ENCODE data around the gene TMEM267.

The TMEM267 gene

DNA sequence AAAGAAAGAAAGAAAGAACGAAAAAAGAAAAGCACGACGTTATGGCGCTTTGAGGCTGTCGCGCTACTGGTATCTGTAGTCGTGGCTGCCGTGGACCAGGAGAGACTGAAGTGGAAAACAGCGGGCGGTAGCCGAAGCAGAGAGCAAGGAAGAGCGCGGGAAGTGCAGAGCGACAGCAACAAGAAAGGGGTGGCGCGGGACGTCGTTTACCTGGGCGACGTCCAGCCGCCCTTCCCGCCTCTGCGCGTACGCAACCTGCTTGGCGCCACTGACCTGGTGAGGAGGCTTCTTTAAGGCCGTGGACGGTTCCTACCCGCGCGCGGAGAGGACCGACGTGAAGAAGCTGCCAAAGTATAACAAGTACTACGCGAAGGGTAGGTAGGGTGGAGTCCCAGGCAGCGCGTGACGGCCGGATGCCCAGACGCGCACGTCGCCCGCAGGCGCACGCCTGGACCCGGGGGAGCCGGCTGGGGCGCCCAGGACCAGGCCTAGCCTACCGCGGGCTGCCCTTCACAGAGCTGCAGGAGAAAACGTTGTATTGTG, 86.8 kb downstream of the TMEM267 start:
- ATAC-seq (ENCODE audit: insufficient read depth, low read depth) = no peak
- H3K27ac ChIP-seq (ENCODE audit: low read length) = no peak overlapping the region
- no peaks in the 10 kb centered on the region for H3K27me3 ChIP-seq (ENCODE audit: insufficient read depth, low read length, poor library complexity)
- no peaks in the 10 kb centered on the region for H3K79me2 ChIP-seq (ENCODE audit: insufficient read depth, low read length)
- no peak overlapping the region for H2AFZ ChIP-seq (ENCODE audit: low read depth, low read length)
- TF ChIP-seq, protein P1, sequence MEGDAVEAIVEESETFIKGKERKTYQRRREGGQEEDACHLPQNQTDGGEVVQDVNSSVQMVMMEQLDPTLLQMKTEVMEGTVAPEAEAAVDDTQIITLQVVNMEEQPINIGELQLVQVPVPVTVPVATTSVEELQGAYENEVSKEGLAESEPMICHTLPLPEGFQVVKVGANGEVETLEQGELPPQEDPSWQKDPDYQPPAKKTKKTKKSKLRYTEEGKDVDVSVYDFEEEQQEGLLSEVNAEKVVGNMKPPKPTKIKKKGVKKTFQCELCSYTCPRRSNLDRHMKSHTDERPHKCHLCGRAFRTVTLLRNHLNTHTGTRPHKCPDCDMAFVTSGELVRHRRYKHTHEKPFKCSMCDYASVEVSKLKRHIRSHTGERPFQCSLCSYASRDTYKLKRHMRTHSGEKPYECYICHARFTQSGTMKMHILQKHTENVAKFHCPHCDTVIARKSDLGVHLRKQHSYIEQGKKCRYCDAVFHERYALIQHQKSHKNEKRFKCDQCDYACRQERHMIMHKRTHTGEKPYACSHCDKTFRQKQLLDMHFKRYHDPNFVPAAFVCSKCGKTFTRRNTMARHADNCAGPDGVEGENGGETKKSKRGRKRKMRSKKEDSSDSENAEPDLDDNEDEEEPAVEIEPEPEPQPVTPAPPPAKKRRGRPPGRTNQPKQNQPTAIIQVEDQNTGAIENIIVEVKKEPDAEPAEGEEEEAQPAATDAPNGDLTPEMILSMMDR (IDR thresholded peaks at IDR 0.05; ENCODE audit: borderline replicate concordance, extremely low read depth, low read length, poor library complexity, severe bottlenecking) = no peak
- TF ChIP-seq EZH2 (IDR thresholded peaks at IDR 0.05; ENCODE audit: borderline replicate concordance, low read depth, low read length, severe bottlenecking) = no peak
- H3K36me3 ChIP-seq (ENCODE audit: insufficient read depth, low read length) = no peaks in the 10 kb centered on the region
- H3K9ac ChIP-seq (ENCODE audit: low read depth, low read length) = no peak overlapping the region
- H3K4me2 ChIP-seq (ENCODE audit: insufficient read depth, low read length) = no peak overlapping the region
- no peak for DNase-seq
- H3K9me3 ChIP-seq (ENCODE audit: insufficient read depth, low read length, severe bottlenecking) = no peaks in the 10 kb centered on the region
- H3K4me3 ChIP-seq (ENCODE audit: low read depth in 1 of 2, low read length in 2 of 2) = no peak overlapping the region
- no peaks in the 10 kb centered on the region for H4K20me1 ChIP-seq (ENCODE audit: insufficient read depth, low read length)
- H3K4me1 ChIP-seq (ENCODE audit: insufficient read depth, low read length) = no peaks in the 10 kb centered on the region

Data from DND-41 (cell line).